GM23338 (cell line): Measurements from ENCODE around the gene UHMK1. TPM values are rescaled to one million over a fixed set of nuclear protein-coding genes. Genes with fewer than 3 reads are reported as not detected.

Experiments used
- ATAC-seq: fragments of 200-7000 bp; cut with Tn5 transposase; 3 replicates; pipeline ENCODE4 v1.9.1; 2020
- DNase-seq: peaks from one replicate; pipeline ENCODE4 v3.0.0-alpha.2; 2015; ENCODE audit warnings: low spot score
- H2AFZ ChIP-seq: fragments of 200-600 bp; sonication (generic); 2 replicates; pipeline ENCODE4 v1.8.0; 2016; ENCODE audit warnings: antibody characterized with exemption, mild to moderate bottlenecking, moderate library complexity
- H3F3A ChIP-seq: fragments of 200-600 bp; sonication (generic); replicated peaks from 2 replicates; pipeline ENCODE4 v1.8.0; 2017; ENCODE audit warnings: antibody characterized with exemption, mixed run types, low read depth
- H3K27ac ChIP-seq: fragments of 200-600 bp; sonication (generic); 2 replicates; pipeline ENCODE4 v1.6.1; 2016; ENCODE audit warnings: low read depth
- H3K27me3 ChIP-seq: fragments of 200-600 bp; sonication (generic); 2 replicates; pipeline ENCODE4 v1.8.0; 2016; ENCODE audit warnings: mild to moderate bottlenecking, mixed run types, moderate library complexity; ENCODE audit not compliant: insufficient read depth
- H3K36me3 ChIP-seq: fragments of 200-600 bp; sonication (generic); 2 replicates; pipeline ENCODE4 v1.8.0; 2016; ENCODE audit warnings: mild to moderate bottlenecking; ENCODE audit not compliant: insufficient read depth
- H3K4me1 ChIP-seq: fragments of 200-600 bp; sonication (generic); 2 replicates; pipeline ENCODE4 v1.8.0; 2016; ENCODE audit warnings: mild to moderate bottlenecking, moderate library complexity; ENCODE audit not compliant: insufficient read depth
- H3K4me2 ChIP-seq: fragments of 200-600 bp; sonication (generic); 2 replicates; pipeline ENCODE4 v1.7.1; 2017; ENCODE audit warnings: mixed run types
- H3K4me3 ChIP-seq: fragments of 200-600 bp; sonication (generic); 2 replicates; pipeline ENCODE4 v1.6.1; 2016; ENCODE audit warnings: mixed run types
- H3K79me2 ChIP-seq: fragments of 200-600 bp; sonication (generic); replicated peaks from 2 replicates; pipeline ENCODE4 v1.8.0; 2017; ENCODE audit warnings: mild to moderate bottlenecking; ENCODE audit not compliant: insufficient read depth
- H3K9me2 ChIP-seq: fragments of 200-600 bp; sonication (generic); 2 replicates; pipeline ENCODE4 v1.8.0; 2017; ENCODE audit not compliant: insufficient read depth
- H4K20me1 ChIP-seq: fragments of 200-600 bp; sonication (generic); replicated peaks from 2 replicates; pipeline ENCODE4 v1.8.0; 2017; ENCODE audit warnings: mild to moderate bottlenecking; ENCODE audit not compliant: insufficient read depth
- H3K27ac Mint-ChIP-seq: 2 replicates; pipeline ENCODE4 v1.8.0; 2020; ENCODE audit warnings: inconsistent platforms, mild to moderate bottlenecking, moderate library complexity, mixed read lengths
- H3K27me3 Mint-ChIP-seq: 3 replicates; pipeline ENCODE4 v1.8.0; 2022; ENCODE audit warnings: low read depth, mild to moderate bottlenecking, moderate library complexity, mixed read lengths, inconsistent platforms; ENCODE audit not compliant: insufficient read depth, poor library complexity
- H3K36me3 Mint-ChIP-seq: 3 replicates; pipeline ENCODE4 v1.8.0; 2021; ENCODE audit warnings: low read depth, mild to moderate bottlenecking, inconsistent platforms, moderate library complexity, mixed read lengths
- H3K4me1 Mint-ChIP-seq: 3 replicates; pipeline ENCODE4 v1.8.0; 2020; ENCODE audit warnings: mild to moderate bottlenecking, inconsistent platforms, mixed read lengths
- H3K4me3 Mint-ChIP-seq: 3 replicates; pipeline ENCODE4 v1.8.0; 2021; ENCODE audit warnings: moderate library complexity, mild to moderate bottlenecking, inconsistent platforms, mixed read lengths
- H3K9me3 Mint-ChIP-seq: 3 replicates; pipeline ENCODE4 v1.8.0; 2020; ENCODE audit warnings: moderate library complexity, mild to moderate bottlenecking, inconsistent platforms, mixed read lengths
- CREB1 ChIP-seq: fragments of 250-450 bp; sonication (Bioruptor Pico); IDR thresholded peaks from 2 replicates; pipeline ENCODE4 v1.5.0; 2020; ENCODE audit warnings: low read depth, mild to moderate bottlenecking, moderate library complexity
- CTCF ChIP-seq, 2 experiments: fragments of 200-600 bp in 1 of 2; sonication (generic) in 1 of 2; conservative IDR thresholded peaks; 2 replicates each; pipeline versions ENCODE4 v1.5.1 to v1.6.1; 2016 to 2017; ENCODE audit warnings: antibody characterized with exemption in 2 of 2, low read depth in 2 of 2, mild to moderate bottlenecking in 2 of 2, moderate library complexity in 1 of 2
- EZH2 ChIP-seq: fragments of 200-600 bp; sonication (generic); IDR thresholded peaks from one replicate; pipeline ENCODE4 v1.8.0; 2017; ENCODE audit warnings: antibody characterized with exemption, mild to moderate bottlenecking, low read depth; ENCODE audit not compliant: unreplicated experiment
- EZH2phosphoT487 ChIP-seq: fragments of 200-600 bp; sonication (generic); IDR thresholded peaks from one replicate; pipeline ENCODE4 v1.8.1; 2018; ENCODE audit warnings: antibody characterized with exemption; ENCODE audit not compliant: unreplicated experiment
- NANOG ChIP-seq: IDR thresholded peaks from 2 replicates; pipeline ENCODE4 v1.6.1; 2016; ENCODE audit warnings: antibody characterized with exemption, borderline replicate concordance
- POLR2AphosphoS5 ChIP-seq: IDR thresholded peaks from 2 replicates; pipeline ENCODE4 v1.6.1; 2016; ENCODE audit warnings: antibody characterized with exemption, low read depth
- STAT1 ChIP-seq: IDR thresholded peaks from one replicate; pipeline ENCODE4 v1.6.1; 2016; ENCODE audit warnings: antibody characterized with exemption; ENCODE audit not compliant: unreplicated experiment
- ZNF114 ChIP-seq: fragments of 250-450 bp; sonication (Bioruptor Pico); IDR thresholded peaks from 2 replicates; pipeline ENCODE4 v1.5.0; 2020; ENCODE audit warnings: mild to moderate bottlenecking, moderate library complexity
- ZNF331 ChIP-seq: fragments of 250-450 bp; sonication (Bioruptor Pico); IDR thresholded peaks from 2 replicates; pipeline ENCODE4 v1.5.0; 2020; ENCODE audit warnings: low read depth, mild to moderate bottlenecking, moderate library complexity
- polyA plus RNA-seq: library from polyadenylated mRNA; unstranded; fragments of >200 nt; fragmentation: Nextera tagmentation; extraction: Ambion mirVana; gene quantifications from 2 replicates; pipeline ENCODE4 v1.2.1, GENCODE V29; 2016
- total RNA-seq: library from RNA; depleted of rRNA; stranded (reverse); fragments of >200 nt; shearing (Covaris generic); gene quantifications from 2 replicates; pipeline ENCODE4 v1.2.3, GENCODE V29; 2014
- TF ChIP-seq, protein P1 (sequence below): fragments of 250-450 bp; sonication (Bioruptor Pico); IDR thresholded peaks from 2 replicates; pipeline ENCODE4 v1.5.0; 2020; ENCODE audit warnings: mild to moderate bottlenecking, moderate library complexity
- TF ChIP-seq, protein P2 (sequence below): IDR thresholded peaks from 2 replicates; pipeline ENCODE4 v1.6.1; 2016; ENCODE audit warnings: antibody characterized with exemption
- TF ChIP-seq, protein P3 (sequence below): IDR thresholded peaks from one replicate; pipeline ENCODE4 v1.6.1; 2018; ENCODE audit warnings: antibody characterized with exemption; ENCODE audit not compliant: unreplicated experiment

Gene UHMK1
- total and polyA plus RNA-seq, 2 experiments from 2014 or later, result 8.6 to 28.3 TPM

- TF ChIP-seq CTCF (conservative IDR thresholded peaks at IDR 0.05; ENCODE audit: low read depth in 2 of 2), result no peak
These were observed 71.2 kb downstream of the UHMK1 start (continued) for GRCh38 chr1:162568802-162569201.

DNA sequence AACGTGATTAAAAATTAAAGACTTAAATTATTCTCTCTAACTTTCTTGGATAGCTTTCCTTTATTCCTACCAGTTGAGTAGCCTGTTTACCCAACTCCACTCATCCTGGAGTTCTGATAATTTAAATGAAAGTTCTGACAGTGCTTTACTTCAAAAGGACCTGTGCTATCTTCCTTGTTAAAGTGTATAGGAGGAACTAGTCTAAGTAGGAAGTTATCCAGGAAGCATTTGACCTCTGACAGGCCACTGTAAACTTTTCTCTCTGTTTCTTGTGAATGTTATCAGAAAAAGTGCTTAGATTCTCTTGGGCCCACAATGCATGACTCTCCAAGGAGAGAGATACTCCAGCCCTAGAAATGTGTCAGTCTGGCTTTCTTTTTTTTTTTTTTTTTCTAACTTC, 73.1 kb downstream of the UHMK1 start:
- H3K27me3 ChIP-seq, result no peaks in the 10 kb centered on the region
- no peaks in the 10 kb centered on the region for H3F3A ChIP-seq
- H3K79me2 ChIP-seq, result peaks cover 36% of the 10 kb centered on the region
- no peak overlapping the region for H3K4me2 ChIP-seq
- H2AFZ ChIP-seq, result no peak overlapping the region
- Mint-ChIP-seq H3K27ac (no peak overlapping the region), H3K4me3 (no peak overlapping the region), H3K9me3 (no peaks in the 10 kb centered on the region), H3K27me3 (no peaks in the 10 kb centered on the region), H3K36me3 (peaks cover 3% of the 10 kb centered on the region; the same call in 2 of the 3 replicates), H3K4me1 (peaks cover 4% of the 10 kb centered on the region; the same call in 2 of the 3 replicates)
- 0 out of 2 replicates have a peak, but pooled peaks cover 7% of the 10 kb centered on the region for H3K4me1 ChIP-seq
- H3K9me2 ChIP-seq, result no peaks in the 10 kb centered on the region
- no peaks in the 10 kb centered on the region; the same call in 1 of the 2 replicates for H4K20me1 ChIP-seq
- DNase-seq (no peak), ATAC-seq (no peak)
- H3K27ac ChIP-seq, result no peak overlapping the region
- H3K4me3 ChIP-seq, result no peak overlapping the region
- no peaks in the 10 kb centered on the region for H3K36me3 ChIP-seq
- no peak for TF ChIP-seq EZH2phosphoT487
- no peak for TF ChIP-seq ZNF114
- TF ChIP-seq EZH2, result no peak
- TF ChIP-seq, protein P1, sequence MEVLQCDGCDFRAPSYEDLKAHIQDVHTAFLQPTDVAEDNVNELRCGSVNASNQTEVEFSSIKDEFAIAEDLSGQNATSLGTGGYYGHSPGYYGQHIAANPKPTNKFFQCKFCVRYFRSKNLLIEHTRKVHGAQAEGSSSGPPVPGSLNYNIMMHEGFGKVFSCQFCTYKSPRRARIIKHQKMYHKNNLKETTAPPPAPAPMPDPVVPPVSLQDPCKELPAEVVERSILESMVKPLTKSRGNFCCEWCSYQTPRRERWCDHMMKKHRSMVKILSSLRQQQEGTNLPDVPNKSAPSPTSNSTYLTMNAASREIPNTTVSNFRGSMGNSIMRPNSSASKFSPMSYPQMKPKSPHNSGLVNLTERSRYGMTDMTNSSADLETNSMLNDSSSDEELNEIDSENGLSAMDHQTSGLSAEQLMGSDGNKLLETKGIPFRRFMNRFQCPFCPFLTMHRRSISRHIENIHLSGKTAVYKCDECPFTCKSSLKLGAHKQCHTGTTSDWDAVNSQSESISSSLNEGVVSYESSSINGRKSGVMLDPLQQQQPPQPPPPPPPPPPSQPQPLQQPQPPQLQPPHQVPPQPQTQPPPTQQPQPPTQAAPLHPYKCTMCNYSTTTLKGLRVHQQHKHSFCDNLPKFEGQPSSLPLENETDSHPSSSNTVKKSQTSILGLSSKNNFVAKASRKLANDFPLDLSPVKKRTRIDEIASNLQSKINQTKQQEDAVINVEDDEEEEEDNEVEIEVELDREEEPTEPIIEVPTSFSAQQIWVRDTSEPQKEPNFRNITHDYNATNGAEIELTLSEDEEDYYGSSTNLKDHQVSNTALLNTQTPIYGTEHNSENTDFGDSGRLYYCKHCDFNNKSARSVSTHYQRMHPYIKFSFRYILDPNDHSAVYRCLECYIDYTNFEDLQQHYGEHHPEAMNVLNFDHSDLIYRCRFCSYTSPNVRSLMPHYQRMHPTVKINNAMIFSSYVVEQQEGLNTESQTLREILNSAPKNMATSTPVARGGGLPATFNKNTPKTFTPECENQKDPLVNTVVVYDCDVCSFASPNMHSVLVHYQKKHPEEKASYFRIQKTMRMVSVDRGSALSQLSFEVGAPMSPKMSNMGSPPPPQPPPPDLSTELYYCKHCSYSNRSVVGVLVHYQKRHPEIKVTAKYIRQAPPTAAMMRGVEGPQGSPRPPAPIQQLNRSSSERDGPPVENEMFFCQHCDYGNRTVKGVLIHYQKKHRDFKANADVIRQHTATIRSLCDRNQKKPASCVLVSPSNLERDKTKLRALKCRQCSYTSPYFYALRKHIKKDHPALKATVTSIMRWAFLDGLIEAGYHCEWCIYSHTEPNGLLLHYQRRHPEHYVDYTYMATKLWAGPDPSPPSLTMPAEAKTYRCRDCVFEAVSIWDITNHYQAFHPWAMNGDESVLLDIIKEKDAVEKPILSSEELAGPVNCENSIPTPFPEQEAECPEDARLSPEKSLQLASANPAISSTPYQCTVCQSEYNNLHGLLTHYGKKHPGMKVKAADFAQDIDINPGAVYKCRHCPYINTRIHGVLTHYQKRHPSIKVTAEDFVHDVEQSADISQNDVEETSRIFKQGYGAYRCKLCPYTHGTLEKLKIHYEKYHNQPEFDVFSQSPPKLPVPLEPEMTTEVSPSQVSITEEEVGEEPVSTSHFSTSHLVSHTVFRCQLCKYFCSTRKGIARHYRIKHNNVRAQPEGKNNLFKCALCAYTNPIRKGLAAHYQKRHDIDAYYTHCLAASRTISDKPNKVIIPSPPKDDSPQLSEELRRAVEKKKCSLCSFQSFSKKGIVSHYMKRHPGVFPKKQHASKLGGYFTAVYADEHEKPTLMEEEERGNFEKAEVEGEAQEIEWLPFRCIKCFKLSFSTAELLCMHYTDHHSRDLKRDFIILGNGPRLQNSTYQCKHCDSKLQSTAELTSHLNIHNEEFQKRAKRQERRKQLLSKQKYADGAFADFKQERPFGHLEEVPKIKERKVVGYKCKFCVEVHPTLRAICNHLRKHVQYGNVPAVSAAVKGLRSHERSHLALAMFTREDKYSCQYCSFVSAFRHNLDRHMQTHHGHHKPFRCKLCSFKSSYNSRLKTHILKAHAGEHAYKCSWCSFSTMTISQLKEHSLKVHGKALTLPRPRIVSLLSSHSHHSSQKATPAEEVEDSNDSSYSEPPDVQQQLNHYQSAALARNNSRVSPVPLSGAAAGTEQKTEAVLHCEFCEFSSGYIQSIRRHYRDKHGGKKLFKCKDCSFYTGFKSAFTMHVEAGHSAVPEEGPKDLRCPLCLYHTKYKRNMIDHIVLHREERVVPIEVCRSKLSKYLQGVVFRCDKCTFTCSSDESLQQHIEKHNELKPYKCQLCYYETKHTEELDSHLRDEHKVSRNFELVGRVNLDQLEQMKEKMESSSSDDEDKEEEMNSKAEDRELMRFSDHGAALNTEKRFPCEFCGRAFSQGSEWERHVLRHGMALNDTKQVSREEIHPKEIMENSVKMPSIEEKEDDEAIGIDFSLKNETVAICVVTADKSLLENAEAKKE, result no peak
- TF ChIP-seq CREB1 (CRISPR knock-in tag), result no peak
- TF ChIP-seq, protein P2, sequence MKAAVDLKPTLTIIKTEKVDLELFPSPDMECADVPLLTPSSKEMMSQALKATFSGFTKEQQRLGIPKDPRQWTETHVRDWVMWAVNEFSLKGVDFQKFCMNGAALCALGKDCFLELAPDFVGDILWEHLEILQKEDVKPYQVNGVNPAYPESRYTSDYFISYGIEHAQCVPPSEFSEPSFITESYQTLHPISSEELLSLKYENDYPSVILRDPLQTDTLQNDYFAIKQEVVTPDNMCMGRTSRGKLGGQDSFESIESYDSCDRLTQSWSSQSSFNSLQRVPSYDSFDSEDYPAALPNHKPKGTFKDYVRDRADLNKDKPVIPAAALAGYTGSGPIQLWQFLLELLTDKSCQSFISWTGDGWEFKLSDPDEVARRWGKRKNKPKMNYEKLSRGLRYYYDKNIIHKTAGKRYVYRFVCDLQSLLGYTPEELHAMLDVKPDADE, result no peak
- no peak for TF ChIP-seq STAT1
- TF ChIP-seq ZNF331 (CRISPR knock-in tag), result no peak
- no peak for TF ChIP-seq NANOG
- TF ChIP-seq POLR2AphosphoS5, result no peak
- TF ChIP-seq, protein P3, sequence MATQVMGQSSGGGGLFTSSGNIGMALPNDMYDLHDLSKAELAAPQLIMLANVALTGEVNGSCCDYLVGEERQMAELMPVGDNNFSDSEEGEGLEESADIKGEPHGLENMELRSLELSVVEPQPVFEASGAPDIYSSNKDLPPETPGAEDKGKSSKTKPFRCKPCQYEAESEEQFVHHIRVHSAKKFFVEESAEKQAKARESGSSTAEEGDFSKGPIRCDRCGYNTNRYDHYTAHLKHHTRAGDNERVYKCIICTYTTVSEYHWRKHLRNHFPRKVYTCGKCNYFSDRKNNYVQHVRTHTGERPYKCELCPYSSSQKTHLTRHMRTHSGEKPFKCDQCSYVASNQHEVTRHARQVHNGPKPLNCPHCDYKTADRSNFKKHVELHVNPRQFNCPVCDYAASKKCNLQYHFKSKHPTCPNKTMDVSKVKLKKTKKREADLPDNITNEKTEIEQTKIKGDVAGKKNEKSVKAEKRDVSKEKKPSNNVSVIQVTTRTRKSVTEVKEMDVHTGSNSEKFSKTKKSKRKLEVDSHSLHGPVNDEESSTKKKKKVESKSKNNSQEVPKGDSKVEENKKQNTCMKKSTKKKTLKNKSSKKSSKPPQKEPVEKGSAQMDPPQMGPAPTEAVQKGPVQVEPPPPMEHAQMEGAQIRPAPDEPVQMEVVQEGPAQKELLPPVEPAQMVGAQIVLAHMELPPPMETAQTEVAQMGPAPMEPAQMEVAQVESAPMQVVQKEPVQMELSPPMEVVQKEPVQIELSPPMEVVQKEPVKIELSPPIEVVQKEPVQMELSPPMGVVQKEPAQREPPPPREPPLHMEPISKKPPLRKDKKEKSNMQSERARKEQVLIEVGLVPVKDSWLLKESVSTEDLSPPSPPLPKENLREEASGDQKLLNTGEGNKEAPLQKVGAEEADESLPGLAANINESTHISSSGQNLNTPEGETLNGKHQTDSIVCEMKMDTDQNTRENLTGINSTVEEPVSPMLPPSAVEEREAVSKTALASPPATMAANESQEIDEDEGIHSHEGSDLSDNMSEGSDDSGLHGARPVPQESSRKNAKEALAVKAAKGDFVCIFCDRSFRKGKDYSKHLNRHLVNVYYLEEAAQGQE, result no peak
